Right atrium auricular region (tissue), 2 donors: ENCODE measurements around the gene LAMTOR3. TPM values are rescaled to one million over a fixed set of nuclear protein-coding genes. Genes with fewer than 3 reads are reported as not detected.

Source experiments
- DNase-seq: peaks from one replicate; pipeline ENCODE4 v3.0.0-alpha.2; 2019; ENCODE audit warnings: low spot score
- H3K27ac ChIP-seq, 2 donors: fragments of 200-600 bp; sonication (generic); 1 replicate in 1 of 2; 2 replicates in 1 of 2; pipeline ENCODE4 v1.5.1; 2016 to 2019
- H3K27me3 ChIP-seq, 2 donors: fragments of 200-600 bp; sonication (generic); one replicate each; pipeline versions ENCODE4 v1.5.1 to v1.6.0; 2017 to 2019
- H3K36me3 ChIP-seq: fragments of 200-600 bp; sonication (generic); one replicate; pipeline ENCODE4 v1.5.1; 2016
- H3K4me1 ChIP-seq, 2 donors: fragments of 200-600 bp; sonication (generic); one replicate each; pipeline versions ENCODE4 v1.5.1 to v1.6.0; 2017 to 2019
- H3K4me3 ChIP-seq, 2 donors: fragments of 200-600 bp; sonication (generic); 1 replicate in 1 of 2; 2 replicates in 1 of 2; pipeline ENCODE4 v1.5.1; 2017 to 2019; ENCODE audit warnings: mild to moderate bottlenecking in 1 of 2, moderate library complexity in 1 of 2
- H3K9me3 ChIP-seq, 2 donors: fragments of 200-600 bp; sonication (generic); one replicate each; pipeline ENCODE4 v1.5.1; 2019
- CTCF ChIP-seq, 2 donors: fragments of 200-600 bp; sonication (generic); IDR thresholded peaks; one replicate each; pipeline ENCODE4 v1.5.1; 2019; ENCODE audit warnings: antibody characterized with exemption in 2 of 2
- total RNA-seq, 2 donors: library from RNA; depleted of rRNA; stranded (reverse); fragments of >200 nt; gene quantifications; one replicate each; pipeline ENCODE4 v1.1.0, GENCODE V29; 2016

LAMTOR3 gene
- total RNA-seq, 2 donors from 2014 or later: 21.8 to 38.9 TPM

- Histone ChIP-seq H3K36me3 (no peaks in the 10 kb centered on the region), H3K9me3 (no peaks in the 10 kb centered on the region), H3K4me1 (no peaks in the 10 kb centered on the region), H3K27ac (no peak overlapping the region), H3K27me3 (no peaks in the 10 kb centered on the region), H3K4me3 (no peak overlapping the region)
- TF ChIP-seq CTCF (IDR thresholded peaks at IDR 0.05): no peak
- no peak for DNase-seq
Measured at GRCh38 chr4:99855678-99856077, 38.5 kb downstream of the LAMTOR3 start.

- no peak overlapping the region for H3K27ac ChIP-seq
- H3K4me1 ChIP-seq: no peaks in the 10 kb centered on the region
- no peaks in the 10 kb centered on the region for H3K27me3 ChIP-seq
- DNase-seq: no peak
- no peaks in the 10 kb centered on the region for H3K9me3 ChIP-seq
- no peak overlapping the region for H3K4me3 ChIP-seq
- H3K36me3 ChIP-seq: no peaks in the 10 kb centered on the region
- TF ChIP-seq CTCF (IDR thresholded peaks at IDR 0.05): no peak
Measured at GRCh38 chr4:99853999-99854398, 40.2 kb downstream of the LAMTOR3 start.

GRCh38 chr4:99853190-99853589 lies 41.0 kb downstream of the LAMTOR3 start:
- no peak for DNase-seq
- no peak for TF ChIP-seq CTCF (IDR thresholded peaks at IDR 0.05)
- H3K27me3 ChIP-seq: no peaks in the 10 kb centered on the region
- H3K27ac ChIP-seq: no peak overlapping the region
- H3K9me3 ChIP-seq: no peaks in the 10 kb centered on the region
- H3K36me3 ChIP-seq: no peaks in the 10 kb centered on the region
- no peaks in the 10 kb centered on the region for H3K4me1 ChIP-seq
- no peak overlapping the region for H3K4me3 ChIP-seq

- no peak for DNase-seq
- H3K27me3 ChIP-seq: no peaks in the 10 kb centered on the region
- no peak overlapping the region for H3K27ac ChIP-seq
- no peaks in the 10 kb centered on the region for H3K4me1 ChIP-seq
- H3K36me3 ChIP-seq: no peaks in the 10 kb centered on the region
- TF ChIP-seq CTCF (IDR thresholded peaks at IDR 0.05): no peak
- H3K9me3 ChIP-seq: no peaks in the 10 kb centered on the region
- no peak overlapping the region for H3K4me3 ChIP-seq
Measured at GRCh38 chr4:99852199-99852749, 42.0 kb downstream of the LAMTOR3 start.

- DNase-seq: no peak
- Histone ChIP-seq H3K4me3 (no peak overlapping the region), H3K36me3 (no peaks in the 10 kb centered on the region), H3K27me3 (no peaks in the 10 kb centered on the region), H3K9me3 (no peaks in the 10 kb centered on the region), H3K27ac (no peak overlapping the region), H3K4me1 (peaks cover 0 to 5% of the 10 kb centered on the region in 2 donors)
- TF ChIP-seq CTCF (IDR thresholded peaks at IDR 0.05): no peak
Measured at GRCh38 chr4:99848591-99849001, 45.6 kb downstream of the LAMTOR3 start.

- Histone ChIP-seq H3K4me1 (peaks cover 0 to 5% of the 10 kb centered on the region in 2 donors), H3K36me3 (no peaks in the 10 kb centered on the region), H3K27ac (no peak overlapping the region), H3K9me3 (no peaks in the 10 kb centered on the region), H3K4me3 (no peak overlapping the region), H3K27me3 (no peaks in the 10 kb centered on the region)
- no peak for DNase-seq
- TF ChIP-seq CTCF (IDR thresholded peaks at IDR 0.05): no peak
Measured at GRCh38 chr4:99847362-99847976, 46.8 kb downstream of the LAMTOR3 start.
